Measurements from ENCODE around the gene ZNF423. TPM values are rescaled to one million over a fixed set of nuclear protein-coding genes. Genes with fewer than 3 reads are reported as not detected.
"Not testable (repeated sequence)": the region's sequence is repeated elsewhere in the genome, so short reads cannot be mapped to it uniquely, and the experiment has no call there.

The ZNF423 gene
- total and polyA plus RNA-seq, 5 donors = 5.5 to 22.2 (median 14.4) TPM

DNA sequence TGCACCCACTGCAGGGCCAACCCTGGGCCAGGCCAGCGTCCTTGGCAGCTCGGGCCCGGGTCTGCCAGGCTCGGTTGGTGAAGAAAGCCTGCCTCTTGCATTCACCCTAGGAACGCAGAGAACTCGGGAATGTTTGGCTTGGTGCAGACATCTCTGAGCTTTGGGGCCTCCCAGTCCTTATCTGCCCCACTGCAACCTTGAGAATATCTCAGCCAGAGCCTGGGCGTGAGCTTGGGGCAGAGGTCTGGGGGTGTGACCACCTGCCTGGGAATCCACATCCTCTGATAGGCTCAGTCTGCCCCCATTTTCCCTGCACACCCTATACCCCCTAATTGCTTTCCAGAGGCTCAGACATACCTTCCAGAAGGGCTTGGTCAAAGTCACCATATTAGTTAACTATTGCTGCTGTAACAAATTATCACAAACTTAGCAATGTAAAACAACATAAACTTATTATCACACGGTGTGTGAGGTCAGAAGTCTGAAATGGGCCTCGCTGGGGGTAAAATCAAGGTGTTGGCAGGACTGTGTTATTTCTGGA is 30.7 kb upstream of the ZNF423 start:
- WGBS = 80% methylated on average over 9 of the region's 9 CpGs
- no peak for ATAC-seq
- DNase-seq = no peak
- no peaks in the 10 kb centered on the region for H3K9me3 ChIP-seq (ENCODE audit: control insufficient read depth, low read length)
- no peaks in the 10 kb centered on the region for H3K27me3 ChIP-seq (ENCODE audit: control insufficient read depth, insufficient read depth)
- no peak overlapping the region for H3K27ac ChIP-seq (ENCODE audit: low read length)
- intact Hi-C loops (cut with DNase I) = no loop called here
- no peak overlapping the region for H3K4me3 ChIP-seq (ENCODE audit: low read length)
- no peaks in the 10 kb centered on the region for H3K4me1 ChIP-seq (ENCODE audit: control insufficient read depth, insufficient read depth, low read length)

- ATAC-seq (no peak), DNase-seq (no peak)
- Histone ChIP-seq H3K27ac (ENCODE audit: low read length) (no peak overlapping the region), H3K9me3 (ENCODE audit: control insufficient read depth, low read length) (no peaks in the 10 kb centered on the region), H3K4me3 (ENCODE audit: low read length) (no peak overlapping the region), H3K4me1 (ENCODE audit: control insufficient read depth, insufficient read depth, low read length) (no peaks in the 10 kb centered on the region), H3K27me3 (ENCODE audit: control insufficient read depth, insufficient read depth) (no peaks in the 10 kb centered on the region)
- intact Hi-C loops (cut with DNase I) = no loop called here
- 66% methylated on average over 14 of the region's 14 CpGs for WGBS
These were observed 28.4 kb upstream of the ZNF423 start for GRCh38 chr16:49884033-49885015.

- DNase-seq (no peak), ATAC-seq (no peak)
- H3K27ac ChIP-seq (ENCODE audit: low read length) = no peak overlapping the region
- H3K9me3 ChIP-seq (ENCODE audit: control insufficient read depth, low read length) = no peaks in the 10 kb centered on the region
- H3K4me1 ChIP-seq (ENCODE audit: control insufficient read depth, insufficient read depth, low read length) = no peaks in the 10 kb centered on the region
- intact Hi-C loops (cut with DNase I) = no loop called here
- H3K4me3 ChIP-seq (ENCODE audit: low read length) = no peak overlapping the region
- WGBS = 66% methylated on average over 16 of the region's 16 CpGs
- H3K27me3 ChIP-seq (ENCODE audit: control insufficient read depth, insufficient read depth) = no peaks in the 10 kb centered on the region
These were observed 27.4 kb upstream of the ZNF423 start for GRCh38 chr16:49883076-49884014.

- intact Hi-C loops (cut with DNase I) = no loop called here
- WGBS = 86% methylated on average over 7 of the region's 7 CpGs
- no peaks in the 10 kb centered on the region for H3K9me3 ChIP-seq (ENCODE audit: control insufficient read depth, low read length)
- ATAC-seq (no peak), DNase-seq (no peak)
- no peak overlapping the region for H3K4me3 ChIP-seq (ENCODE audit: low read length)
- no peak overlapping the region for H3K27ac ChIP-seq (ENCODE audit: low read length)
- no peaks in the 10 kb centered on the region for H3K4me1 ChIP-seq (ENCODE audit: control insufficient read depth, insufficient read depth, low read length)
- no peaks in the 10 kb centered on the region for H3K27me3 ChIP-seq (ENCODE audit: control insufficient read depth, insufficient read depth)
These were observed 26.0 kb upstream of the ZNF423 start for GRCh38 chr16:49881890-49882289.

GRCh38 chr16:49878540-49878939 is 22.6 kb upstream of the ZNF423 start:
- not testable (repeated sequence) for DNase-seq; H3K27ac ChIP-seq (ENCODE audit: low read length); H3K27me3 ChIP-seq (ENCODE audit: control insufficient read depth, insufficient read depth); H3K4me3 ChIP-seq (ENCODE audit: low read length); H3K9me3 ChIP-seq (ENCODE audit: control insufficient read depth, low read length); H3K4me1 ChIP-seq (ENCODE audit: control insufficient read depth, insufficient read depth, low read length); ATAC-seq
- intact Hi-C loops (cut with DNase I) = loop anchor here in 1 of 4 donors (10.0 kb wide), 1 partner anchor 384 kb away; no protein-coding TSS in a partner anchor
- WGBS = 97% methylated on average over 3 of the region's 3 CpGs

DNA sequence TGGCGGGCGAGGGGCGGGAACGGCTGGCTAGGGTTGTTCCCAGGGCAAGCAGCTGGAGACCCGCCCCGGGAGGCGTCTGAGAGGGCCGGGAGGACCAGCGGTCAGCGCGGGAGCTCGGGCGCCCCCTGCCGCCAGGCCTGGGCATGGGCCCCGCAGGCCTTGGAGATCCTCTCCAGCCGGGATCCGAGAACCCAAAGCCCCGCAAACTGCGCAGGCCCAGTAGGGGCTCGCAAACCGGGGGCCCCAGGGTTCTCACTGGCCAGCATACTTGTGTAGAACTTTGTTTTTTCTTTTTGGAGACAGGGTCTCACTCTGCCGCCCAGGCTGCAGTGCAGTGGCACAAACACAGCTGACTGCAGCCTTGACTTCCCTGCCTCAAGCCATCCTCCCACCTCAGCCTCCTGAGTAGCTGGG is 20.8 kb upstream of the ZNF423 start:
- peak; percentile 93 to 97 for ATAC-seq
- H3K27ac ChIP-seq (ENCODE audit: low read length) = no peak overlapping the region
- intact Hi-C loops (cut with DNase I) = loop anchor here in 1 of 4 donors (10.0 kb wide), 1 partner anchor 382 kb away; no protein-coding TSS in a partner anchor
- 3% methylated on average over 22 of the region's 22 CpGs for WGBS
- peak; percentile 84 to 94 (median 91) for DNase-seq
- H3K4me3 ChIP-seq (ENCODE audit: low read length) = peak overlapping the region; percentile 56
- H3K4me1 ChIP-seq (ENCODE audit: control insufficient read depth, insufficient read depth, low read length) = no peaks in the 10 kb centered on the region
- no peaks in the 10 kb centered on the region for H3K9me3 ChIP-seq (ENCODE audit: control insufficient read depth, low read length)
- no peaks in the 10 kb centered on the region for H3K27me3 ChIP-seq (ENCODE audit: control insufficient read depth, insufficient read depth)

DNA sequence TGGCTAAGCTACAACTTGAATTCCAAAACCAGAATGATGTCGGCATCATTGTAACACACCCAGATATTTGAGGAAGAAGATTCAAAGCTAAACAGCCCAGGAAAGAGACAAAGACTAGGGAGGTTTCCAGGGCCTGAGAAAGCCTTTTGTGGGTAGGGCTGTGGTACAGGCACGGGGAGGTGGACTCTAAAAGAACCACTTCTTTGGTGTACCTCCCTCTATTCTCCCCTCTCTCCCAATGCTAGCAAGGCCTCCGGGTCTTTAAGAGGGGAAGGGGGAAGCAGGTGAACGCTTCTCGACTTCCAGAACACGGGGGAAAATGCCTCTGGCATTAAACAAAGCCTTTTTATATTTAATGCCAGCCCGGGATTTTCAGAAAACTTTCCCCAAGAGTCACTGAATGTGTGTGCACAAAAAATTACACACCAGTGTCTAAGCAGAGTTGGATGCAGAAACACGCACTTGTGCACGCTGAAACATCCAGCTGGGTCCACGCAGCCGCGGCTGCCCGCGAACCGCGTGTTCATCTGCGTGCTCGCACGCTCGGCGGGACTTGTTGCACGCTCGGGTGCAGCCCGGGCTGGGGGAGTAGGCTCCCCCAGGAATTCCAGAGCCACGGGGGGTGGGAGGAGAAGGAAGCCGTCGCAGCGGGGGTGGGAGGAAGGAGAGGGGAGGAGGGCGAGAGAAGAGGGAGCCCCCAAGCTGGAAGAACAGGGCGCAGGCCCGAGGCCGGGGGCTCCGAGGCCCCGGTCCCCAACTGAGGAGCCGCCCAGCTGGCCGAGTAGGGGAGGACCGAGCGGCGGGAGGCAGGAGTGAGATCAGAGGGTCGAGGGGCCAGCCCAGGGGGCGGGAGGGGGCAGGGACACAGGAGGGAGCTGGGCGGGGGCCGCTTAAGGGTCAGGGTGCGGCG is 20.1 kb upstream of the ZNF423 start:
- ATAC-seq = peak; percentile 28 to 47
- no peaks in the 10 kb centered on the region for H3K9me3 ChIP-seq (ENCODE audit: control insufficient read depth, low read length)
- peak overlapping the region; percentile 56 for H3K4me3 ChIP-seq (ENCODE audit: low read length)
- no peaks in the 10 kb centered on the region for H3K4me1 ChIP-seq (ENCODE audit: control insufficient read depth, insufficient read depth, low read length)
- 19% methylated on average over 45 of the region's 45 CpGs for WGBS
- H3K27me3 ChIP-seq (ENCODE audit: control insufficient read depth, insufficient read depth) = no peaks in the 10 kb centered on the region
- no peak overlapping the region for H3K27ac ChIP-seq (ENCODE audit: low read length)
- intact Hi-C loops (cut with DNase I) = loop anchor here in 1 of 4 donors (10.0 kb wide), 1 partner anchor 381 kb away; no protein-coding TSS in a partner anchor
- DNase-seq = peak; percentile 22 to 69 (median 59)

DNA sequence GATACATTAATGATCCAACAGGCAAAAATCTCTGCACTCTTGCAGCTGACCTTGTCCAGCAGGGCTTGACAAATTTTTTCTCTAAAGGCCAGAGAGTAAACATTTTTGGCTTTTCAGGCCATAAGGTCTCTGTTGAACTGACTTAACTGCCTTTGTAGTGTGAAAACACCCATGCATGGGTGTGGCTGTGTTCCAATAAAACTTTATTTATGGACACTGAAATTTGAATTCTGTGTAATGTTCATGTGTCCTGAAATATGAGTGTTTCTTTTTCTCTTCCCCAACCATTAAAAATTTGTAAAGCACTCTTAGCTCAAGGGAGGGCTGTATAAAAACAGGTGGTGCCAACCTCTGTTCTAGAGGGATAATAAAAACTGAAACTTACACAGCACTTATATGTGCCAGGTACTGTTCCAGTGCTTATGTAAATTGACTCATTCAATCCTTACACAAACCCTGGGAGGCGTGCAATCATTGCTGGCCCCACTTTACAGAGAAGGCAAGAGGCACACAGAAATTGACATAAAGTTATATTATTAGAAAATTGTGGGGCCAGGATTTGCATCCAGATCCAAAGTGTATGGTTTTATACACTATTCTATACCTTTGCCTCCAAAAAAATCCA is 18.8 kb upstream of the ZNF423 start:
- Histone ChIP-seq H3K27ac (ENCODE audit: low read length) (no peak overlapping the region), H3K4me3 (ENCODE audit: low read length) (no peak overlapping the region), H3K4me1 (ENCODE audit: control insufficient read depth, insufficient read depth, low read length) (no peaks in the 10 kb centered on the region), H3K9me3 (ENCODE audit: control insufficient read depth, low read length) (no peaks in the 10 kb centered on the region), H3K27me3 (ENCODE audit: control insufficient read depth, insufficient read depth) (no peaks in the 10 kb centered on the region)
- DNase-seq (no peak), ATAC-seq (no peak)
- intact Hi-C loops (cut with DNase I) = loop anchor here in 1 of 4 donors (10.0 kb wide), 1 partner anchor 380 kb away; no protein-coding TSS in a partner anchor
- WGBS = 97% methylated on average over 1 of the region's 1 CpG

GRCh38 chr16:49871824-49872223 is 15.9 kb upstream of the ZNF423 start:
- H3K4me1 ChIP-seq (ENCODE audit: control insufficient read depth, insufficient read depth, low read length); H3K9me3 ChIP-seq (ENCODE audit: control insufficient read depth, low read length); H3K27ac ChIP-seq (ENCODE audit: low read length); H3K27me3 ChIP-seq (ENCODE audit: control insufficient read depth, insufficient read depth); DNase-seq; H3K4me3 ChIP-seq (ENCODE audit: low read length); ATAC-seq: not testable (repeated sequence)
- WGBS = 98% methylated on average over 5 of the region's 5 CpGs
- intact Hi-C loops (cut with DNase I) = loop anchor here in 1 of 4 donors (10.0 kb wide), 1 partner anchor 377 kb away; no protein-coding TSS in a partner anchor

All from right cardiac atrium (tissue), 5 donors.